HEK293 (cell line): ENCODE results near the gene CACNA1B.

Experiments
- ATF2 ChIP-seq: fragments of 450-650 bp; formaldehyde crosslinking; IDR thresholded peaks from 2 replicates; pipeline ENCODE4 v1.5.1; 2016; ENCODE audit warnings: missing biosample characterization, missing genetic modification characterization, low read depth
- CTCF ChIP-seq: fragments of 450-650 bp; formaldehyde crosslinking; IDR thresholded peaks from 2 replicates; pipeline ENCODE4 v1.5.1; 2016; ENCODE audit warnings: missing biosample characterization, missing genetic modification characterization
- GLI4 ChIP-seq: fragments of 450-650 bp; formaldehyde crosslinking; IDR thresholded peaks from 2 replicates; pipeline ENCODE4 v1.5.1; 2016; ENCODE audit warnings: missing biosample characterization, missing genetic modification characterization
- HOXD13 ChIP-seq: sonication (generic); formaldehyde crosslinking; IDR thresholded peaks from 2 replicates; pipeline ENCODE4 v1.8.0; 2022; ENCODE audit warnings: missing genetic modification reagents, borderline replicate concordance
- REST ChIP-seq: fragments of 450-650 bp; formaldehyde crosslinking; IDR thresholded peaks from 2 replicates; pipeline ENCODE4 v1.5.1; 2016; ENCODE audit warnings: missing biosample characterization, missing genetic modification characterization
- SP2 ChIP-seq: fragments of 450-650 bp; formaldehyde crosslinking; IDR thresholded peaks from 2 replicates; pipeline ENCODE4 v1.5.1; 2016; ENCODE audit warnings: missing biosample characterization, missing genetic modification characterization
- TCF7L2 ChIP-seq: IDR thresholded peaks from 2 replicates; pipeline ENCODE4 v1.6.1; 2011; ENCODE audit warnings: low read depth, mild to moderate bottlenecking, inconsistent platforms, low read length, moderate library complexity, borderline replicate concordance
- YY1 ChIP-seq: fragments of 450-650 bp; formaldehyde crosslinking; IDR thresholded peaks from 2 replicates; pipeline ENCODE4 v1.5.1; 2018; ENCODE audit warnings: missing biosample characterization, missing genetic modification characterization
- ZNF121 ChIP-seq: fragments of 450-650 bp; formaldehyde crosslinking; IDR thresholded peaks from 2 replicates; pipeline ENCODE4 v1.5.1; 2016; ENCODE audit warnings: missing biosample characterization, missing genetic modification characterization
- ZNF311 ChIP-seq: fragments of 450-650 bp; formaldehyde crosslinking; IDR thresholded peaks from 2 replicates; pipeline ENCODE4 v1.5.1; 2017; ENCODE audit warnings: missing biosample characterization, missing genetic modification characterization, borderline replicate concordance
- ZNF350 ChIP-seq: fragments of 450-650 bp; formaldehyde crosslinking; IDR thresholded peaks from 2 replicates; pipeline ENCODE4 v1.5.0; 2017; ENCODE audit warnings: missing biosample characterization, mild to moderate bottlenecking, missing genetic modification characterization
- ZNF48 ChIP-seq: fragments of 450-650 bp; formaldehyde crosslinking; IDR thresholded peaks from 2 replicates; pipeline ENCODE4 v1.5.1; 2016; ENCODE audit warnings: missing biosample characterization, missing genetic modification characterization
- ZNF510 ChIP-seq: fragments of 450-650 bp; formaldehyde crosslinking; IDR thresholded peaks from 2 replicates; pipeline ENCODE4 v1.5.1; 2018; ENCODE audit warnings: mild to moderate bottlenecking, missing genetic modification characterization, missing biosample characterization; ENCODE audit not compliant: insufficient replicate concordance
- ZNF514 ChIP-seq: fragments of 450-650 bp; formaldehyde crosslinking; IDR thresholded peaks from 2 replicates; pipeline ENCODE4 v1.5.1; 2016; ENCODE audit warnings: missing biosample characterization, missing genetic modification characterization

GRCh38 chr9:137969685-137970084 is 92.1 kb downstream of the CACNA1B start:
- no peak for TF ChIP-seq ZNF48 (tag by site-specific recombination)
- no peak for TF ChIP-seq CTCF (tag by site-specific recombination)
- TF ChIP-seq YY1 (tag by site-specific recombination), result no peak
- TF ChIP-seq ATF2 (tag by site-specific recombination), result no peak
- TF ChIP-seq ZNF514 (tag by site-specific recombination), result no peak
- no peak for TF ChIP-seq SP2 (tag by site-specific recombination)
- no peak for TF ChIP-seq ZNF350 (tag by site-specific recombination)
- no peak for TF ChIP-seq ZNF121
- no peak for TF ChIP-seq TCF7L2
- no peak for TF ChIP-seq ZNF311 (tag by site-specific recombination)
- no peak for TF ChIP-seq GLI4
- TF ChIP-seq HOXD13, result no peak
- TF ChIP-seq ZNF510 (tag by site-specific recombination), result no peak
- TF ChIP-seq REST (tag by site-specific recombination), result no peak
